HG02938 (cell line): Measurements from ENCODE around the gene ORMDL3.
"Not testable (repeated sequence)": the region's sequence is repeated elsewhere in the genome, so short reads cannot be mapped to it uniquely, and the experiment has no call there.

Experiments used
- ATAC-seq: cut with Tn5 transposase; IDR thresholded peaks from one replicate; pipeline ENCODE4 v1.9.1; 2021; ENCODE audit warnings: mild to moderate bottlenecking, moderate library complexity; ENCODE audit not compliant: unreplicated experiment

ORMDL3 gene

DNA sequence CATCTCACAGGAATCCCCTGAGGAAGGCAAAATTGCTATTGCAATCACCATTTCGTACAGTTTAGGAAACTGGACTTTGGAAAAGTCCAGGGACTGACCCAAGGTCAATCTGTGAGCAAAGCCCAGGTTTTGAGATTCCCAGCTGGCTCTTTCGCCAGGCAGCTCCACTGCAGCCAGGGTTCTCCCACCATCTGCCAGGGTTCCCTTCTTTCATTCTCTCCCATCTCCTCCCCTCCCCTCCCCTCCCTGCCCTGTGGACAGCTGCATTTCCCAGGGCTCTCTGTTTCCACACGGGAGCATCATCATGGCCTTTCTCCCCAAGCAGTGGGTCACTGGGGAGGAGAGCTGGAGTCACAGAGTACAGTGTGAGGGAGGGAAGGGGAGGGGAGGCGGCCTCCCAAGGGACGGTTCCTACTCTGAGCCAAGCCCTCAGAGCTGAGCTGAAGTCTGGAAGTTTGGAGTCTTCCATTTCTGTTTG lies 23.5 kb upstream of the ORMDL3 start:
- no peak for ATAC-seq

- ATAC-seq = no peak
Measured at GRCh38 chr17:39949028-39949427, 21.6 kb upstream of the ORMDL3 start.

- not testable (repeated sequence) for ATAC-seq
Measured at GRCh38 chr17:39948489-39948828, 21.1 kb upstream of the ORMDL3 start.

DNA sequence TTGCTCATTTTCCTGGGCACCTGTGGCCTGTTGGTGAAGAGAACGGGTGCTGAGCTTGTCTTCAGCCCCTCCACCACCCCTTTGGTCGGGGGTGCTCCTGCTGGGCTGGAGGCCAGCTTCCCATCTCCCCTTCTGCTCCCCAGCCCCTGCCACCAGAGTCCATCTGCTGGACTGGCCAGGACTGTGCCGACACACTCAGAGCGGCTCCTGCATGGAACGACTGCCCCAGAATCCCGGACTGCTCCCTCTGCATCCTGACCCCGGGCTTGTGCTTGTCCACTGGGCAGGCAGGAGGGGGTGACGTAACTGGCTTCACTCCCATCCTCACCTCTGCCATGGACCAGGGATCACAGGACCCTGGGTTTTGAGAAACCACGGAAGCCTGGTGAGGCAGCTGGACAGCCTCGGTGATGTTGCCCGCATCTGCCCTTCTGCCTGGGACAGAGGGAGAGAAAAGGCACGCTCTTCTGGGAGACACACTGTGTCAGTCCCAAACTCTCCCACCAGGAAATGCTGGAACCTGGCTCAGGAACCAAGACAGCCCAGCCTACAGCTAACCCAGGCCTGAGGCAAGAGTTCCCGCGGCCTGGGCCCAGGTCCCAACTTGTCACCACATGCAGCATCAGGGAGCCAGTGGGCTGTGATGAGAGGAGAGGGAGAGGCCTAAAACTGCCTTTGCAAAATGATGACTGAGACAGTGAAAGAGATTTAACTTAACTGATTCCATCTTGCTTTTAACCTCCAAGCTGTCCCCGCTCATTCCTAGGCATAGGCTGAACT lies 19.3 kb upstream of the ORMDL3 start:
- no peak for ATAC-seq

- no peak for ATAC-seq
Measured at GRCh38 chr17:39944393-39944711, 17.0 kb upstream of the ORMDL3 start.

DNA sequence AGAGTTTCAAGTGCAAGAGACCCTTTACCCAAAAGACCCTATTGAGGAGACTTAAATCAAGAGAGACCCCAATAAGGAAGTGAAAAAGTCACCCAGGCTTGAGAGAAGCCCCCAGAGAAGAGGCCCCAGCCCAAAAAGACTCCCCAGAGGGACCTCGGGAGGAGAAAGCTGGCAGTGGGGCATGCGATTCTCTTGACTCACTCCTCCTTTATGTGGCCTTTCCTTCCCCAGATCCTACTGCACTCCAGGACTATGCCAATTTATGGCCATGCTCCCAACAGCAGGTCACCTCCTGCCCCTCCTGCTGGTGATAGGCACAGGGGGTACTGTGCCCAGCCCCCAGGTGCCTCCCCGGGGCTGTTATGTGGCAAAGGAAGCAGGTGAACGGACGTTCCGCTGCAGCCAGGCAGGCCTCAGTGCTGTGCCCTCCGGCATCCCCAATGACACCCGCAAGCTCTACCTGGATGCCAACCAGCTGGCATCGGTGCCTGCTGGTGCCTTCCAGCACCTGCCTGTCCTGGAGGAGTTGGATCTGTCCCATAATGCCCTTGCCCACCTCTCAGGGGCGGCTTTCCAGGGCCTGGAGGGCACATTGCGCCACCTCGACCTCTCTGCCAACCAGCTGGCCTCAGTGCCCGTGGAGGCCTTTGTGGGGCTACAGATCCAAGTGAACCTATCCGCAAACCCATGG lies 16.4 kb upstream of the ORMDL3 start:
- no peak for ATAC-seq

GRCh38 chr17:39939588-39940419 lies 12.4 kb upstream of the ORMDL3 start:
- ATAC-seq = no peak

- ATAC-seq = no peak
Measured at GRCh38 chr17:39939106-39939505, 11.7 kb upstream of the ORMDL3 start.

DNA sequence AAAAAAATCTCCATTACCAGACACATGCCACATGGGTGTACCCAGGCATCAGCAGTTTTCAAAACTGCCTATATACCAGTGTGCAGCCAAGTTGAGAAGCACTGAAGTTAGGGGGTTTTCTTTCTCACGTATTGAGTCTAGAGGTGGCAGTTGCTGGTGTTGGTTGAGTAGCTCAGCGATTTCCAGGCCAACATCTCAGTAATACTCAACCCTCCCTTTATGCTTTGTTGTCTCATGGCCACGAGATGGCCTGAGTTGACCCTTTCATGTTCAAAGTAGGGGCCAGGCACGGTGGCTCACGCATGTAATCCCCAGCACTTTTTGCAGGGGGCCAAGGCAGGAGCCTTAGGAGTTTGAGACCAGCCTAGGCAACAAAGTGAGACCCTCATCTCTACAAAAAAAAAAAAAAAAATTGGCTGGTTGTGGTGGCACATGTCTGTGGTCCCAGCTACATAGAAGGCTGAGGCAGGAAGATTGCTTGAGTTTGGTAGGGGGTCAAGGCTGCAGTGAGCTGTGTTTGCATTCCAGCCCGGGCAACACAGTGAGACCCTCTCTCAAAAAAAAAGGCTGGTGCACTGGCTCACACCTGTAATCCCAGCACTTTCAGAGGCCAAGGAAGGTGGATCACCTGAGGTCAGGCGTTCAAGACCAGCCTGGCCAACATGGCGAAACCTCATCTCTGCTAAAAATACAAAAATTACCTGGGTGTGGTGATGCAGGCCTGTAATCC lies 10.9 kb upstream of the ORMDL3 start:
- no peak for ATAC-seq

DNA sequence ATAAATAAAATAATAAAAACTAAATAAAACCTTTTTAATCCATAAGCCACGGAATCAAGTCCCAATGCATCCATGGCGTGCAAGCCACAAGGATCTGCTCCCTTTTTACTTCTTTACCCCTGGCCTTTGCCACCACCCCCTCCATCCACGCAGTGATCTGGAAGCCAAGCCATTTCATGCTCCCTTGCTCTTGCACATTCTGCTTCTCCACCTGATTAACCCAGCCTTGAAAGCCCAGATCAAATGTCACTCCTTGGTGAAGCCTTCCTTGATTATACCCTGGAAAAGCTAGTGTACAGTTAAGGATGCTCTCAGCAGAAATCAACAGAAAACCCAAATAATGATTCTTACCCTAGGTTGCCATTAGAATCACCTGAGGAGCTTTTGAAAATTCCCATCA lies 10.0 kb upstream of the ORMDL3 start:
- ATAC-seq = no peak

- no peak for ATAC-seq
Measured at GRCh38 chr17:39935909-39936308, 8.5 kb upstream of the ORMDL3 start.

- no peak for ATAC-seq
Measured at GRCh38 chr17:39934324-39934723, 6.9 kb upstream of the ORMDL3 start.

DNA sequence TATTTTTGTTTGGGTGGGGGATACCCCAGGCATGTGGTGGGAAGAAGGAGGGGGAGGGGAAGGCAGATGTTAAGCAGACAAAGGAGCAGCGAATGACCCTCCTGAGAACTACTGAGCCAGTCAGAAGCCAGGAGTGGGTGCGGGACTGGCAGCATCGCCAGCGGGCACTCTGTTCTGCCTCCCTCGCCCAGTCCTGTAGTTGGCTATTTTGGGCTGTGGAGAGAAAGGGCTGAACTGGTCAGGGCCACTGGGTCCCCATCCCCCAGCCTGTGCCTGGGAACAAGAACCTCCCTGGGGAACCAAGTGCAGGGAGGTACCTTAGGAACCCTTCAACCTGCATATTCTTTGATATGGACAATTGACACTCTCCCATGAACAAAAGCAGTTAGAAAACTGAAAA lies 6.5 kb upstream of the ORMDL3 start:
- no peak for ATAC-seq

GRCh38 chr17:39929646-39930407 lies 2.4 kb upstream of the ORMDL3 start:
- ATAC-seq = no peak

- no peak for ATAC-seq
Measured at GRCh38 chr17:39928858-39929645, 1.7 kb upstream of the ORMDL3 start.

GRCh38 chr17:39927929-39928857 lies 792 bp upstream of the ORMDL3 start:
- no peak for ATAC-seq

- no peak for ATAC-seq
Measured at GRCh38 chr17:39926588-39927100, 757 bp downstream of the ORMDL3 start.

GRCh38 chr17:39926135-39926587 lies 1.2 kb downstream of the ORMDL3 start:
- no peak for ATAC-seq
